Neural cell (in vitro differentiated cells): Measurements from ENCODE around the gene EVPL. TPM values are rescaled to one million over a fixed set of nuclear protein-coding genes. Genes with fewer than 3 reads are reported as not detected.

Experiments used
- H2AFZ ChIP-seq: fragments of 200-600, 300-800 bp; sonication (generic), shearing (Covaris generic); 2 replicates; pipeline ENCODE4 v1.6.0; 2014; ENCODE audit warnings: low read depth, mild to moderate bottlenecking, antibody characterized with exemption, low read length, moderate library complexity
- H3F3A ChIP-seq: fragments of 200-600 bp; shearing (Covaris generic); 2 replicates; pipeline ENCODE4 v1.6.1; 2016; ENCODE audit warnings: mild to moderate bottlenecking, moderate library complexity, mixed read lengths, antibody characterized with exemption, low read length; ENCODE audit not compliant: insufficient read depth, poor library complexity, severe bottlenecking
- H3K27ac ChIP-seq: fragments of 200-600, 300-800 bp; sonication (generic), shearing (Covaris generic); 2 replicates; pipeline ENCODE4 v1.5.1; 2014; ENCODE audit warnings: mild to moderate bottlenecking, low read length, moderate library complexity
- H3K27me3 ChIP-seq: fragments of 300-800, 200-600 bp; sonication (generic), shearing (Covaris generic); 2 replicates; pipeline ENCODE4 v1.6.0; 2014; ENCODE audit warnings: mild to moderate bottlenecking, low read depth, low read length, moderate library complexity; ENCODE audit not compliant: insufficient read depth
- H3K36me3 ChIP-seq: fragments of 300-800, 200-600 bp; sonication (generic), shearing (Covaris generic); 2 replicates; pipeline ENCODE4 v1.5.1; 2014; ENCODE audit warnings: mild to moderate bottlenecking, antibody characterized with exemption, low read length, moderate library complexity; ENCODE audit not compliant: insufficient read depth
- H3K4me2 ChIP-seq: fragments of 300-800, 200-600 bp; sonication (generic), shearing (Covaris generic); 2 replicates; pipeline ENCODE4 v1.6.0; 2014; ENCODE audit warnings: mild to moderate bottlenecking, low read length
- H3K4me3 ChIP-seq: fragments of 300-800, 200-600 bp; sonication (generic), shearing (Covaris generic); 2 replicates; pipeline ENCODE4 v1.5.1; 2014; ENCODE audit warnings: mild to moderate bottlenecking, low read length, moderate library complexity
- H3K79me2 ChIP-seq: fragments of 200-600 bp; shearing (Covaris generic); replicated peaks from 2 replicates; pipeline ENCODE4 v1.6.0; 2014; ENCODE audit warnings: mild to moderate bottlenecking, low read length, moderate library complexity; ENCODE audit not compliant: insufficient read depth
- H3K9ac ChIP-seq: fragments of 300-800, 200-600 bp; sonication (generic), shearing (Covaris generic); 2 replicates; pipeline ENCODE4 v1.6.1; 2016; ENCODE audit warnings: mild to moderate bottlenecking, low read length, mixed read lengths
- H3K9me2 ChIP-seq: fragments of 200-600 bp; shearing (Covaris generic); 2 replicates; pipeline ENCODE4 v1.6.1; 2016; ENCODE audit warnings: mild to moderate bottlenecking, low read length, mixed read lengths; ENCODE audit not compliant: insufficient read depth
- H3K9me3 ChIP-seq: fragments of 200-600, 300-800 bp; sonication (generic), shearing (Covaris generic); 2 replicates; pipeline ENCODE4 v1.6.1; 2016; ENCODE audit warnings: mild to moderate bottlenecking, mixed run types, low read length, moderate library complexity, mixed read lengths
- H4K20me1 ChIP-seq: fragments of 200-600 bp; shearing (Covaris generic); 2 replicates; pipeline ENCODE4 v1.6.1; 2016; ENCODE audit warnings: mild to moderate bottlenecking, mixed run types; ENCODE audit not compliant: insufficient read depth
- CTCF ChIP-seq: fragments of 450-650 bp; IDR thresholded peaks from 2 replicates; pipeline ENCODE4 v1.5.1; 2014; ENCODE audit warnings: antibody characterized with exemption, mild to moderate bottlenecking, moderate library complexity; ENCODE audit not compliant: poor library complexity, severe bottlenecking
- EP300 ChIP-seq: fragments of 450-650 bp; conservative IDR thresholded peaks from 2 replicates; pipeline ENCODE4 v1.6.1; 2014; ENCODE audit warnings: antibody characterized with exemption, mild to moderate bottlenecking, moderate library complexity; ENCODE audit not compliant: poor library complexity, severe bottlenecking
- EZH2 ChIP-seq: fragments of 200-600, 300-800 bp; shearing (Covaris generic), sonication (generic); IDR thresholded peaks from 2 replicates; pipeline ENCODE4 v1.6.1; 2014; ENCODE audit warnings: antibody characterized with exemption, low read length, borderline replicate concordance, mild to moderate bottlenecking; ENCODE audit not compliant: insufficient read depth, poor library complexity, severe bottlenecking
- MXI1 ChIP-seq: fragments of 450-650 bp; conservative IDR thresholded peaks from 2 replicates; pipeline ENCODE4 v1.6.1; 2014; ENCODE audit warnings: antibody characterized with exemption, mild to moderate bottlenecking; ENCODE audit not compliant: poor library complexity, severe bottlenecking
- POLR2AphosphoS5 ChIP-seq: IDR thresholded peaks from 2 replicates; pipeline ENCODE4 v1.6.1; 2012
- RAD21 ChIP-seq: fragments of 450-650 bp; conservative IDR thresholded peaks from 2 replicates; pipeline ENCODE4 v1.6.1; 2014; ENCODE audit warnings: antibody characterized with exemption, mild to moderate bottlenecking, moderate library complexity
- REST ChIP-seq: IDR thresholded peaks from 2 replicates; pipeline ENCODE4 v1.6.1; 2012; ENCODE audit warnings: borderline replicate concordance
- SMC3 ChIP-seq: fragments of 450-650 bp; conservative IDR thresholded peaks from 2 replicates; pipeline ENCODE4 v1.6.1; 2014; ENCODE audit warnings: antibody characterized with exemption, mild to moderate bottlenecking, moderate library complexity; ENCODE audit not compliant: poor library complexity
- TAF1 ChIP-seq: IDR thresholded peaks from 2 replicates; pipeline ENCODE4 v1.6.1; 2012; ENCODE audit warnings: low read depth
- polyA plus RNA-seq: library from polyadenylated mRNA; depleted of rRNA; stranded (reverse); fragments of >200 nt; gene quantifications from 2 replicates; pipeline ENCODE4 v1.2.3, GENCODE V29; 2014

EVPL gene
- polyA plus RNA-seq, 1 donor from 2014 or later: not detected

- no peak overlapping the region for H3K4me2 ChIP-seq
- H3K9me3 ChIP-seq: no peaks in the 10 kb centered on the region
- H3K27ac ChIP-seq: no peak overlapping the region
- no peak overlapping the region for H2AFZ ChIP-seq
- TF ChIP-seq MXI1 (no peak), EZH2 (no peak), REST (no peak), POLR2AphosphoS5 (no peak), TAF1 (no peak), RAD21 (no peak), CTCF (no peak), EP300 (no peak), SMC3 (no peak)
- H3K9ac ChIP-seq: no peak overlapping the region
- no peak overlapping the region for H3K4me3 ChIP-seq
- no peaks in the 10 kb centered on the region for H3K79me2 ChIP-seq
- H4K20me1 ChIP-seq: no peaks in the 10 kb centered on the region
- no peaks in the 10 kb centered on the region for H3K9me2 ChIP-seq
- peaks cover 7% of the 10 kb centered on the region for H3K36me3 ChIP-seq
- no peaks in the 10 kb centered on the region for H3K27me3 ChIP-seq
- H3F3A ChIP-seq: no peaks in the 10 kb centered on the region
Observed at GRCh38 chr17:76036497-76037261, 9.6 kb upstream of the EVPL start.

GRCh38 chr17:76034428-76035350 lies 7.6 kb upstream of the EVPL start:
- Histone ChIP-seq H3K79me2 (no peaks in the 10 kb centered on the region), H3K27me3 (no peaks in the 10 kb centered on the region), H3K4me3 (no peak overlapping the region), H3K27ac (no peak overlapping the region), H3K9ac (no peak overlapping the region), H2AFZ (no peak overlapping the region), H3K4me2 (no peak overlapping the region), H3F3A (no peaks in the 10 kb centered on the region), H4K20me1 (no peaks in the 10 kb centered on the region), H3K9me2 (no peaks in the 10 kb centered on the region), H3K9me3 (no peaks in the 10 kb centered on the region), H3K36me3 (no peaks in the 10 kb centered on the region)
- TF ChIP-seq SMC3 (no peak), RAD21 (no peak), EP300 (no peak), CTCF (no peak), TAF1 (no peak), EZH2 (no peak), REST (no peak), POLR2AphosphoS5 (no peak), MXI1 (no peak)
